Measurements from ENCODE around the gene SLC35C1. TPM values are rescaled to one million over a fixed set of nuclear protein-coding genes. Genes with fewer than 3 reads are reported as not detected.

SLC35C1 gene
- total and polyA plus RNA-seq, 2 of the 13 experiments (the other 11 are each of a cell fraction or from before 2014, with no cell fraction given): 2.9 to 7.0 TPM

DNA sequence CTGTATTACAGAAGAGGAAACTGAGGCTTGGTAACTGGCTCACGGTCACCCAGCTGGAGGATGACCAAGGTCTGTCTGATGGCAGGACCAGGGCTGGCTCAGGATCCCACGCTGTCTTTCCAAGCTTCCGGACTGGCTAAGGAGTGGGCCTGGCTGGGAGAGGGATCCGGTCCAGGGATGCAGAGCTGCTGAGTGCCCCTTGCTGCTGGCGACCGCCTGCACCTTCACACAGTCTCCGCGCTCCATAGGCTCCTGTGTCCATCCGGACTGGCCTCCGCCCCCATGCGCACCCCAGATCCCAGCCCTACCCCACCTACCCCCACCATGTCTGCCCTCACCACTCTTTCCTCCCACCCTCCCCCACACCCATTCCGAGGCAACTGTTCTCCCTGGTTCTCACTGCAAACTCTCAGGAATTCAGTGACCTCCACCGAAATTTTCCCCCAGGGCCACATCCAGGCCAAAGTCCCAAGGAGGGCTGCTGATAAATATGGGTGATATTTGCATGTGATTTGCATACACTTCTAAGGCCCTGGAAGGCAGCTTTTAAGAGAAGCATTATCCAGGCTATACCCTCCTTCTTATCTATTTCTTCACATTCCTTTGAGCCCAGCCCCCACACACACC lies 48.5 kb upstream of the SLC35C1 start:
- Histone ChIP-seq H3K79me2 (ENCODE audit: insufficient read depth, low read length) (no peaks in the 10 kb centered on the region), H3K4me1 (ENCODE audit: insufficient read depth, low read length) (no peaks in the 10 kb centered on the region), H3K27me3 (ENCODE audit: control insufficient read depth in 1 of 2, insufficient read depth in 2 of 2, low read length in 2 of 2) (peaks cover 3 to 25% of the 10 kb centered on the region in 2 experiments; a peak in 4 of 5 replicates), H2AFZ (ENCODE audit: low read length) (no peak overlapping the region), H3K4me2 (ENCODE audit: low read depth, low read length) (no peak overlapping the region), H4K20me1 (ENCODE audit: insufficient read depth, low read length) (no peaks in the 10 kb centered on the region), H3K4me3 (replicated peaks in 1 of 3; ENCODE audit: insufficient read depth in 1 of 3, low read depth in 2 of 3, low read length in 3 of 3) (no peak overlapping the region), H3K9me3 (ENCODE audit: low read length) (no peaks in the 10 kb centered on the region), H3K9ac (ENCODE audit: insufficient read depth, low read depth, low read length) (no peak overlapping the region), H3K36me3 (replicated peaks in 1 of 2; ENCODE audit: control insufficient read depth in 1 of 2, insufficient read depth in 2 of 2, low read length in 2 of 2) (no peaks in the 10 kb centered on the region), H3K27ac (ENCODE audit: extremely low read length, insufficient read depth, low read length) (no peak overlapping the region)
- DNase-seq (ENCODE audit: low spot score) (no peak), FAIRE-seq (no peak), ATAC-seq (no peak)
- POLR2A ChIA-PET: no interaction called here
- BruUV-seq (replicated peaks): no TSS peak
- 44% methylated on average over 5 of the region's 13 CpGs for WGBS (ENCODE audit: low lambda C conversion rate)
- in situ Hi-C loops (cut with HindIII; ENCODE audit: extremely low pct_ligation_motif_present, low pct_unique_long_range_greater_than_20kb): no loop called here
- CTCF ChIA-PET (ENCODE audit: low intra/inter-chr PET ratio, low total read pairs): no interaction called here
- intact Hi-C loops (cut with micrococcal nuclease; ENCODE audit: unreplicated experiment): no loop called here
- TF ChIP-seq FOXC1 (CRISPR knock-in tag; IDR thresholded peaks at IDR 0.05; ENCODE audit: borderline replicate concordance) (no peak), ZNF274 (CRISPR knock-in tag; IDR thresholded peaks at IDR 0.05) (no peak), SP140L (CRISPR knock-in tag; IDR thresholded peaks at IDR 0.05; ENCODE audit: borderline replicate concordance) (no peak), HNF4G (IDR thresholded peaks at IDR 0.05; ENCODE audit: borderline replicate concordance, low read depth, low read length) (no peak), HNF4G (CRISPR knock-in tag; IDR thresholded peaks at IDR 0.05; ENCODE audit: borderline replicate concordance, low read depth) (no peak), ZNF777 (CRISPR knock-in tag; IDR thresholded peaks at IDR 0.05) (no peak)
- TF ChIP-seq, protein P1, sequence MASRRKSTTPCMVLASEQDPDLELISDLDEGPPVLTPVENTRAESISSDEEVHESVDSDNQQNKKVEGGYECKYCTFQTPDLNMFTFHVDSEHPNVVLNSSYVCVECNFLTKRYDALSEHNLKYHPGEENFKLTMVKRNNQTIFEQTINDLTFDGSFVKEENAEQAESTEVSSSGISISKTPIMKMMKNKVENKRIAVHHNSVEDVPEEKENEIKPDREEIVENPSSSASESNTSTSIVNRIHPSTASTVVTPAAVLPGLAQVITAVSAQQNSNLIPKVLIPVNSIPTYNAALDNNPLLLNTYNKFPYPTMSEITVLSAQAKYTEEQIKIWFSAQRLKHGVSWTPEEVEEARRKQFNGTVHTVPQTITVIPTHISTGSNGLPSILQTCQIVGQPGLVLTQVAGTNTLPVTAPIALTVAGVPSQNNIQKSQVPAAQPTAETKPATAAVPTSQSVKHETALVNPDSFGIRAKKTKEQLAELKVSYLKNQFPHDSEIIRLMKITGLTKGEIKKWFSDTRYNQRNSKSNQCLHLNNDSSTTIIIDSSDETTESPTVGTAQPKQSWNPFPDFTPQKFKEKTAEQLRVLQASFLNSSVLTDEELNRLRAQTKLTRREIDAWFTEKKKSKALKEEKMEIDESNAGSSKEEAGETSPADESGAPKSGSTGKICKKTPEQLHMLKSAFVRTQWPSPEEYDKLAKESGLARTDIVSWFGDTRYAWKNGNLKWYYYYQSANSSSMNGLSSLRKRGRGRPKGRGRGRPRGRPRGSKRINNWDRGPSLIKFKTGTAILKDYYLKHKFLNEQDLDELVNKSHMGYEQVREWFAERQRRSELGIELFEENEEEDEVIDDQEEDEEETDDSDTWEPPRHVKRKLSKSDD (CRISPR knock-in tag; IDR thresholded peaks at IDR 0.05; ENCODE audit: low read depth): no peak
- TF ChIP-seq, protein P2, sequence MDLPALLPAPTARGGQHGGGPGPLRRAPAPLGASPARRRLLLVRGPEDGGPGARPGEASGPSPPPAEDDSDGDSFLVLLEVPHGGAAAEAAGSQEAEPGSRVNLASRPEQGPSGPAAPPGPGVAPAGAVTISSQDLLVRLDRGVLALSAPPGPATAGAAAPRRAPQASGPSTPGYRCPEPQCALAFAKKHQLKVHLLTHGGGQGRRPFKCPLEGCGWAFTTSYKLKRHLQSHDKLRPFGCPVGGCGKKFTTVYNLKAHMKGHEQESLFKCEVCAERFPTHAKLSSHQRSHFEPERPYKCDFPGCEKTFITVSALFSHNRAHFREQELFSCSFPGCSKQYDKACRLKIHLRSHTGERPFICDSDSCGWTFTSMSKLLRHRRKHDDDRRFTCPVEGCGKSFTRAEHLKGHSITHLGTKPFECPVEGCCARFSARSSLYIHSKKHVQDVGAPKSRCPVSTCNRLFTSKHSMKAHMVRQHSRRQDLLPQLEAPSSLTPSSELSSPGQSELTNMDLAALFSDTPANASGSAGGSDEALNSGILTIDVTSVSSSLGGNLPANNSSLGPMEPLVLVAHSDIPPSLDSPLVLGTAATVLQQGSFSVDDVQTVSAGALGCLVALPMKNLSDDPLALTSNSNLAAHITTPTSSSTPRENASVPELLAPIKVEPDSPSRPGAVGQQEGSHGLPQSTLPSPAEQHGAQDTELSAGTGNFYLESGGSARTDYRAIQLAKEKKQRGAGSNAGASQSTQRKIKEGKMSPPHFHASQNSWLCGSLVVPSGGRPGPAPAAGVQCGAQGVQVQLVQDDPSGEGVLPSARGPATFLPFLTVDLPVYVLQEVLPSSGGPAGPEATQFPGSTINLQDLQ (CRISPR knock-in tag; IDR thresholded peaks at IDR 0.05): no peak
- TF ChIP-seq, protein P3, sequence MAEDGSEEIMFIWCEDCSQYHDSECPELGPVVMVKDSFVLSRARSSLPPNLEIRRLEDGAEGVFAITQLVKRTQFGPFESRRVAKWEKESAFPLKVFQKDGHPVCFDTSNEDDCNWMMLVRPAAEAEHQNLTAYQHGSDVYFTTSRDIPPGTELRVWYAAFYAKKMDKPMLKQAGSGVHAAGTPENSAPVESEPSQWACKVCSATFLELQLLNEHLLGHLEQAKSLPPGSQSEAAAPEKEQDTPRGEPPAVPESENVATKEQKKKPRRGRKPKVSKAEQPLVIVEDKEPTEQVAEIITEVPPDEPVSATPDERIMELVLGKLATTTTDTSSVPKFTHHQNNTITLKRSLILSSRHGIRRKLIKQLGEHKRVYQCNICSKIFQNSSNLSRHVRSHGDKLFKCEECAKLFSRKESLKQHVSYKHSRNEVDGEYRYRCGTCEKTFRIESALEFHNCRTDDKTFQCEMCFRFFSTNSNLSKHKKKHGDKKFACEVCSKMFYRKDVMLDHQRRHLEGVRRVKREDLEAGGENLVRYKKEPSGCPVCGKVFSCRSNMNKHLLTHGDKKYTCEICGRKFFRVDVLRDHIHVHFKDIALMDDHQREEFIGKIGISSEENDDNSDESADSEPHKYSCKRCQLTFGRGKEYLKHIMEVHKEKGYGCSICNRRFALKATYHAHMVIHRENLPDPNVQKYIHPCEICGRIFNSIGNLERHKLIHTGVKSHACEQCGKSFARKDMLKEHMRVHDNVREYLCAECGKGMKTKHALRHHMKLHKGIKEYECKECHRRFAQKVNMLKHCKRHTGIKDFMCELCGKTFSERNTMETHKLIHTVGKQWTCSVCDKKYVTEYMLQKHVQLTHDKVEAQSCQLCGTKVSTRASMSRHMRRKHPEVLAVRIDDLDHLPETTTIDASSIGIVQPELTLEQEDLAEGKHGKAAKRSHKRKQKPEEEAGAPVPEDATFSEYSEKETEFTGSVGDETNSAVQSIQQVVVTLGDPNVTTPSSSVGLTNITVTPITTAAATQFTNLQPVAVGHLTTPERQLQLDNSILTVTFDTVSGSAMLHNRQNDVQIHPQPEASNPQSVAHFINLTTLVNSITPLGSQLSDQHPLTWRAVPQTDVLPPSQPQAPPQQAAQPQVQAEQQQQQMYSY (CRISPR knock-in tag; IDR thresholded peaks at IDR 0.05): no peak
- TF ChIP-seq, protein P4, sequence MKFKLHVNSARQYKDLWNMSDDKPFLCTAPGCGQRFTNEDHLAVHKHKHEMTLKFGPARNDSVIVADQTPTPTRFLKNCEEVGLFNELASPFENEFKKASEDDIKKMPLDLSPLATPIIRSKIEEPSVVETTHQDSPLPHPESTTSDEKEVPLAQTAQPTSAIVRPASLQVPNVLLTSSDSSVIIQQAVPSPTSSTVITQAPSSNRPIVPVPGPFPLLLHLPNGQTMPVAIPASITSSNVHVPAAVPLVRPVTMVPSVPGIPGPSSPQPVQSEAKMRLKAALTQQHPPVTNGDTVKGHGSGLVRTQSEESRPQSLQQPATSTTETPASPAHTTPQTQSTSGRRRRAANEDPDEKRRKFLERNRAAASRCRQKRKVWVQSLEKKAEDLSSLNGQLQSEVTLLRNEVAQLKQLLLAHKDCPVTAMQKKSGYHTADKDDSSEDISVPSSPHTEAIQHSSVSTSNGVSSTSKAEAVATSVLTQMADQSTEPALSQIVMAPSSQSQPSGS (CRISPR knock-in tag; IDR thresholded peaks at IDR 0.05): no peak

Measured in HepG2 (cell line).